ENCODE results near the gene IGF2BP2.
"Not testable (repeated sequence)": the region's sequence is repeated elsewhere in the genome, so short reads cannot be mapped to it uniquely, and the experiment has no call there.

IGF2BP2 gene

GRCh38 chr3:185825006-185825638, at the start of gene IGF2BP2:
IGF2BP2 (minus strand) TSS chr3:185825042; CDS start chr3:185824960, 82 bp downstream.
- DNase-seq = peak; percentile 71 to 83

DNA sequence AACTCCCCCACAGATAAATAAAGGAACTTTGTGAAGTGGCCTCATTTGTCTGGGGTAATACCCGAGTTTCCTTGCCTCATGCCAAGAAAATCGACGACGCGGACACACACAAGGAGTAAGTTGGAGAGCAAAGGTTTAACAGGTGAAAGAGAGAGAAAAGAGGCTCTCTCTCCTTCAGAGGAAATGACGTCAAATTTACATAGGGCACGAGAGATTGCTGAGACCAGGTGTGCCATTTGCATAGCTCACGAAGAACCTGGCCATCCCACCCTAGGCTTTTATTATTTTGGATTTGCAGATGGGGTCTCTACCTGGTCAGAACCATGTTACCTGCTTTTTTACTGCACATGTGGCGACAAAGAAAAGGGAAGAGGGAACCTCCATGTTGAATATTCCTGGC, 49.3 kb upstream of the IGF2BP2 start:
- no peak for DNase-seq

- DNase-seq = no peak
These were observed 42.8 kb upstream of the IGF2BP2 start for GRCh38 chr3:185867650-185868049.

GRCh38 chr3:185866995-185867394, 42.2 kb upstream of the IGF2BP2 start:
- DNase-seq = no peak

DNA sequence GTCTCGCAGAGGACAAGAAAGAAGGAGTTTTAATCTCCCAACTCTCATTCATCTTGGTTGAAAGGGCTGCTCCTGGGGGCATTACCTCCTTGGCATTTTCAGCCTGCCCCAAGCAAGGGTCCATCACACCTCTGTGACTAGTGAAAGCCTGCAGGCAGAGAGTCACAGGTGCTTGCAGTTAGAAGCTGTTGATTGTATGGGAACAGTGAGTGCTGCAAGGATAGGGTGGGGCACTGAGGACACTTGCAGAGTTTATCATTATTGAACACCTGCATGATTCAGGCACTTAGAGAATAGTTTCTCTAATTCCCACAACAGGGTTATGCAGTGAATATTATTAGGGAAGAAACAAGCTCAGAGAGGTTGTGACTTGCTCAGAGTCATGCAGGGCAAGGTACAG, 41.7 kb upstream of the IGF2BP2 start:
- DNase-seq = no peak

GRCh38 chr3:185865247-185865646, 40.4 kb upstream of the IGF2BP2 start:
- DNase-seq = no peak

GRCh38 chr3:185864767-185865166, 39.9 kb upstream of the IGF2BP2 start:
- no peak for DNase-seq

GRCh38 chr3:185862920-185863319, 38.1 kb upstream of the IGF2BP2 start:
- DNase-seq = no peak

GRCh38 chr3:185859294-185859972, 34.6 kb upstream of the IGF2BP2 start:
- no peak for DNase-seq

DNA sequence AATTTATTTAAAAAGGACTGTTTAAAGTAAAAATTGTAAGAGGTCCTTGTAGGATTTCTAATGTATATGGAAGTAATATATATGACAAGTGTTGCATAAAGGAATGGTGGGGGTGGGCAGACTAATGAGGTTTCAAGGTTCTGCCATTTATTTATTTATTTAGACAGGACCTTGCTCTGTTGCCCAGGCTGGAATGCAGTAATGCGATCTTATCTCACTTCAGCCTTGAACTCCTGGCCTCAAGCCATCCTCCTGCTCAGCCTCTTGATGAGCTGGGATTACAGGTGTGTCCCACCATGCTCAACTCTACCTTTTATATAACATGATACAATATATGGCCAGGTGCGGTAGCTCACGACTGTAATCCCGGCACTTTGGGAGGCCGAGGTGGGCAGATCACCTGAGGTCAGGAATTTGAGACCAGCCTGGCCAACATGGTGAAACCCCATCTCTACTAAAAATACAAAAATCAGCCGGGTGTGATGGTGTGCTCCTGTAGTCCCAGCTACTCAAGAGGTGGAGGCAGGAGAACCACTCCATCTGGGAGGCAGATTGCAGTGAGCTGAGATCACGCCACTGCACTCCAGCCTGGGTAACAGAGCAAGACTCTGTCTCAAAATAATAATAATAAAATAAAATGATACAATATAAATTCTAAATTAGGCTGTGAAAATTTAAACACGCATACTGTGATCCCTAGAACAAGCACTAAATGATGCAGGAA, 33.8 kb upstream of the IGF2BP2 start:
- DNase-seq = no peak

DNA sequence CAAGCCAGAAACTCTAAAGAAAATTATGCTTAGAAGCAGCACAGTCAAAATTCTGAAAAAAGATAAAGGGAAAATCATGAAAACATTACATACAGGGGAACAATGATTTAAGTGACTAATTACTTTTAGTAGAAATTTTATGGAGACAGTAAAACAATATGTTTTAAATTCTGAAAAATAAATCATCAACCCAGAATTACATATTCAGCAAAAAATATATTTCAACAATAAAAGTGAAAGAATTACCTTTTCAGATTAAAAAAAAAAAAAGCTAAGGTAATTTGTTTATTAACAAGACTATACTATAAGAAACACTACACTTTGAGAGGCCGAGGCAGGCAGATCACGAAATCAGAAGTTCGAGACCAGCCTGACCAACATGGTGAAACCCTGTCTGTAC, 32.4 kb upstream of the IGF2BP2 start:
- DNase-seq = no peak

- DNase-seq = no peak
These were observed 31.8 kb upstream of the IGF2BP2 start for GRCh38 chr3:185856652-185857051.

DNA sequence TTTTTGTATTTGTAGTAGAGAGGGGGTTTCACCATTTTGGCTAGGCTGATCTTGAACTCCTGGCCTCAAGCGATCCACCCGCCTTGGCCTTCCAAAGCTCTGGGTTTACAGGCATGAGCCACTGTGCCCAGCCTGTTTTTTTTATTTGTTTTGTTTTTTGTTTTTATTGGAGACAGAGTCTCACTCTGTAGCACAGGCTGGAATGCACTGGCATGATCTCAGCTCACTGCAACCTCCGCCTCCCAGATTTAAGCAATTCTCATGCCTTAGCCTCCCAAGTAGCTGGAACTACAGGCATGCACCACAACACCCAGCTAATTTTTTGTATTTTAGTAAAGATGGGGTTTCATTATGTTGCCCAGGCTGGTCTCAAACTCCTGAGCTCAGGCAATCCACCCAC, 28.9 kb upstream of the IGF2BP2 start:
- not testable (repeated sequence) for DNase-seq

DNA sequence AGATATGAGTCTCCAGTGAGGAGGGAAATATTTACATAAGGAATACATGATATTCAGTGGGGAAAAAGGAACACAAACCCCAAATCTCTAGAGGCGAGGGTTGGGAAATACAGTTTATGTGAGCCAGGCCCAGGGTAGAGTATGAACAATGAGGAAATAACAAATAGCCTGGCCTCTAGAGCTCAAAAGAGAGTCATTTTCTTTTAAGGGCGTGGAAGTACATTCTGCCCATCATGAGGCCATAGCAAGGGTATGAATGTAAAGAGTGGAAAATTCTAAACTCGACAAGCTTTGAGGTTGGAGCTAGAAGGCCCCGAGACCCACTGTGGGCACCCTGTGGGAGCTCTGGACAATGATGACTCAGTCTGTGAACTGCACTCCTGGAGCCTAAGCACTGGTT, 27.8 kb upstream of the IGF2BP2 start:
- no peak for DNase-seq

GRCh38 chr3:185851959-185852358, 27.1 kb upstream of the IGF2BP2 start:
- no peak for DNase-seq

DNA sequence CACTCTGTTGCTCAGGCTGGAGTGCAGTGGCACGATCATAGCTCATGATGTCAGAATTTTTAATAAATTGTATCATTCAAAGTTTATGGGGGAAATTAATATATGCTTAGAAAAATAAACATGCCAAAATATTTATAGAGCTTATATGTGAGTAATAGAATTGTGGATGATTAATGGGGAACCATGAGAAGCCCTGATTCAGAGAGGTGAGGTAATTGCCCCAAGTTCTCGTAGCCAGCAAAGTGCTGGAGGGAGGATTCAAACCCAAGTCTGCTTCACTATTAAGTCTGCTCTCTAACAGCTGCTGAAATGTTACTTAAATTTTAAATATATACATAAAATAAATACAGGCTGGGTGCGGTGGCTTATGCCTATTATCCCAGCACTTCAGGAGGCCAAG, 26.2 kb upstream of the IGF2BP2 start:
- DNase-seq = no peak

DNA sequence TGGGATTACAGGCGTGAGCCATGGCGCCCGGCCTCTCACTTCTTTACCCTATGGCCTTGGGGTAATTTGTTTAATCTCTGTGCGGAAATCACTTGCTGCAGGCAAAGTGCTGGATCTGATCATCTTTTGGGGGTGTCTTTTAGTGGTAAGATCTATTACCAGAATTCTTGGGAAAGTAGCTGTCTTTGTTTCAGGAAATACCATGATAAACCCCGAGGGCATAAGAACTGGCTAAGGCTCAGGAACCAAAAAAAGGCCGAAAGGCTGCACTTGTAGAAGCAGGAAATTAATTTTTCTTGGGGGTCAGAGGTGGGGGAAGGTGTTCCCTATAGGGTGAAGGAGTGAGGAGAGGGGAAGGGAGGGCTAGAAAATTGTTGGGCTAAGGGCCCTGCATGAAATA, 22.7 kb upstream of the IGF2BP2 start:
- no peak for DNase-seq

- DNase-seq = no peak
These were observed 21.2 kb upstream of the IGF2BP2 start for GRCh38 chr3:185846037-185846436.

DNA sequence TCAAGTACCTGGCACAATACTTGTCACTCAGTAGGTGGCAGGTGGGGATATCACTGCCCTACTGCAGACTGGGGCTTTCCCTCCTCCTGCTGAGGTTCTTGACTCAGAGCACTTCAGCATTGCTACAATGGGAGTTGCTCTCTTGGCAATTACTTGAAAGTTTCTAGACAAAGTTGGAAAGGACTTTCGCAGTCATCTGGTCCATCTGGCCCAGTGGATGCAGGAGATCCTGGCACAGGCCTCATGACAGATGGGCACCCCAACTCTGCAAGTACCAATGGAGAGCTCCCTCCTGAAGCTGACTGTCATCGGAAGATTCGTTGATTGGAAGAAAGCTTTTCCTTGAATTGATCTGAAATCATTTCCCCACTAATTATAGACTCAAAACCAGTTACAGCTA, 19.2 kb upstream of the IGF2BP2 start:
- DNase-seq = no peak

DNA sequence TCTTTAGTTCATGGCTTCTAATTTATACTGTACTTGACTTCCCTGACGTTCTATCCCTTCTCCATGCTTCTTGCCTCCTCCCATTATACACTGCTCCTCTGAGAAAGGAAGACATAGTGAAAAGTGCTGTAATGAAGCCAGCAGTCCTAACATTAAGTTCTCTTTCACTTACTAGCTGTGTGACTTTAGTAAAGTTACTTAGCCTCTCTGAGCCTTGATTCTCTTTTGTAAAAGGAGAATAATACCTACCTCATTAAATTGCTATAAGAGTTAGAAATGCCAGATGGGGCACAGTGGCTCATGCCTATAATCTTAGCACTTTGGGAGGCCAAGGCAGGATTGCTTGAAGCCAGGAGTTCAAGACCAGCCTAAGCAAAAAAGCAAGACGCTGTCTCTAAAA, 18.8 kb upstream of the IGF2BP2 start:
- DNase-seq = no peak

DNA sequence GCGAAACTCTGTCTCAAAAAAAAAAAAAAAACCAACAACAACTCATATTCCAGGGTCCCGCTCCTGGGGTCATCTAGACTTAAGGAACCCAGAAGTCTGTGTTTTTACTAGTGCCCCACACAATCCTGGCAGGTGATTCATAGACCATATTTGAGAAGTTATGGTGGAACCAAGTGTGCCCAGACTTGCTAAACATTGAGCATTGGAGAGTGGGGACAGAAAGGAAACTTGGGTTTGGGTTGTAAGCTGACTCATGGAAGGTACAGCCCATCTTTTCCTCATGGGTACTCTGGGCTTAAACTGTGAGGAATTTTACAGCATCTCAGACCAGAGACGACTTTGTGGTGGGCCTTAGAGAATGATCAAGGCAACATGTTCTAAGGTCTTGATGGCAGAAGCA, 18.3 kb upstream of the IGF2BP2 start:
- no peak for DNase-seq

- DNase-seq = no peak
These were observed 17.4 kb upstream of the IGF2BP2 start for GRCh38 chr3:185842241-185842640.

- not testable (repeated sequence) for DNase-seq
These were observed 13.7 kb upstream of the IGF2BP2 start for GRCh38 chr3:185838417-185838989.

GRCh38 chr3:185837414-185837813, 12.6 kb upstream of the IGF2BP2 start:
- no peak for DNase-seq

Data from bone marrow (tissue), 2 donors.